ENCODE data around the gene TDRD10.

TDRD10 gene

GRCh38 chr1:154550070-154550469 is 48.1 kb downstream of the TDRD10 start:
- Mint-ChIP-seq H3K27me3 (no peaks in the 10 kb centered on the region), H3K4me3 (no peak overlapping the region), H3K4me1 (ENCODE audit: low read depth) (peaks cover 13% of the 10 kb centered on the region), H3K36me3 (ENCODE audit: low read depth) (peaks cover 49% of the 10 kb centered on the region), H3K9me3 (no peaks in the 10 kb centered on the region), H3K27ac (no peak overlapping the region)

GRCh38 chr1:154550657-154551056 is 48.6 kb downstream of the TDRD10 start:
- Mint-ChIP-seq H3K27ac (no peak overlapping the region), H3K4me1 (ENCODE audit: low read depth) (peaks cover 16% of the 10 kb centered on the region), H3K4me3 (no peak overlapping the region), H3K36me3 (ENCODE audit: low read depth) (peaks cover 55% of the 10 kb centered on the region), H3K27me3 (no peaks in the 10 kb centered on the region), H3K9me3 (no peaks in the 10 kb centered on the region)

- no peak overlapping the region for H3K4me3 Mint-ChIP-seq
- no peak overlapping the region for H3K27ac Mint-ChIP-seq
- H3K27me3 Mint-ChIP-seq = no peaks in the 10 kb centered on the region
- H3K4me1 Mint-ChIP-seq (ENCODE audit: low read depth) = peaks cover 24% of the 10 kb centered on the region
- H3K9me3 Mint-ChIP-seq = no peaks in the 10 kb centered on the region
- peaks cover 60% of the 10 kb centered on the region for H3K36me3 Mint-ChIP-seq (ENCODE audit: low read depth)
These were observed 49.5 kb downstream of the TDRD10 start for GRCh38 chr1:154551474-154551873.

GRCh38 chr1:154552036-154552435 is 50.0 kb downstream of the TDRD10 start:
- no peak overlapping the region for H3K27ac Mint-ChIP-seq
- H3K36me3 Mint-ChIP-seq (ENCODE audit: low read depth) = peaks cover 61% of the 10 kb centered on the region

GRCh38 chr1:154553056-154554030 is 51.3 kb downstream of the TDRD10 start:
- Mint-ChIP-seq H3K4me3 (no peak overlapping the region), H3K36me3 (ENCODE audit: low read depth) (peaks cover 70% of the 10 kb centered on the region), H3K9me3 (no peaks in the 10 kb centered on the region), H3K27me3 (no peaks in the 10 kb centered on the region), H3K4me1 (ENCODE audit: low read depth) (peaks cover 39% of the 10 kb centered on the region), H3K27ac (no peak overlapping the region)

More at GRCh38 chr1:154552036-154552435, 50.0 kb downstream of the TDRD10 start:
- Mint-ChIP-seq H3K27me3 (no peaks in the 10 kb centered on the region), H3K9me3 (no peaks in the 10 kb centered on the region), H3K4me1 (ENCODE audit: low read depth) (peaks cover 30% of the 10 kb centered on the region), H3K4me3 (no peak overlapping the region)

GRCh38 chr1:154556422-154556821 is 54.4 kb downstream of the TDRD10 start:
- Mint-ChIP-seq H3K27me3 (no peaks in the 10 kb centered on the region), H3K36me3 (ENCODE audit: low read depth) (peaks cover 48% of the 10 kb centered on the region), H3K4me3 (peak overlapping the region; percentile 92), H3K4me1 (ENCODE audit: low read depth) (peaks cover 40% of the 10 kb centered on the region), H3K9me3 (no peaks in the 10 kb centered on the region), H3K27ac (peak overlapping the region; percentile 91)

- H3K4me3 Mint-ChIP-seq = peak overlapping the region; percentile 92
- H3K27ac Mint-ChIP-seq = peak overlapping the region; percentile 91
- peaks cover 45% of the 10 kb centered on the region for H3K36me3 Mint-ChIP-seq (ENCODE audit: low read depth)
- H3K4me1 Mint-ChIP-seq (ENCODE audit: low read depth) = peaks cover 40% of the 10 kb centered on the region
- no peaks in the 10 kb centered on the region for H3K27me3 Mint-ChIP-seq
- no peaks in the 10 kb centered on the region for H3K9me3 Mint-ChIP-seq
These were observed 55.4 kb downstream of the TDRD10 start for GRCh38 chr1:154557248-154557938.

GRCh38 chr1:154557939-154558719 is 56.1 kb downstream of the TDRD10 start, which contains the start of gene UBE2Q1:
Gene UBE2Q1 (minus strand): TSS chr1:154558662. CDS start chr1:154558553, 109 bp downstream.
- no peaks in the 10 kb centered on the region for H3K27me3 Mint-ChIP-seq
- H3K9me3 Mint-ChIP-seq = no peaks in the 10 kb centered on the region
- H3K36me3 Mint-ChIP-seq (ENCODE audit: low read depth) = peaks cover 38% of the 10 kb centered on the region
- H3K27ac Mint-ChIP-seq = peak within 1 kb of the TSS; percentile 97
- peaks cover 37% of the 10 kb centered on the region for H3K4me1 Mint-ChIP-seq (ENCODE audit: low read depth)
- H3K4me3 Mint-ChIP-seq = peak within 1 kb of the TSS; percentile 96

- Mint-ChIP-seq H3K36me3 (ENCODE audit: low read depth) (peaks cover 31% of the 10 kb centered on the region), H3K9me3 (no peaks in the 10 kb centered on the region)
These were observed 56.9 kb downstream of the TDRD10 start for GRCh38 chr1:154558720-154559465.

GRCh38 chr1:154559466-154560044 is 57.5 kb downstream of the TDRD10 start:
- no peaks in the 10 kb centered on the region for H3K27me3 Mint-ChIP-seq
- H3K9me3 Mint-ChIP-seq = no peaks in the 10 kb centered on the region
- H3K4me3 Mint-ChIP-seq = peak overlapping the region; percentile 96
- H3K4me1 Mint-ChIP-seq (ENCODE audit: low read depth) = peaks cover 34% of the 10 kb centered on the region
- peak overlapping the region; percentile 97 for H3K27ac Mint-ChIP-seq
- peaks cover 26% of the 10 kb centered on the region for H3K36me3 Mint-ChIP-seq (ENCODE audit: low read depth)

More at GRCh38 chr1:154558720-154559465, 56.9 kb downstream of the TDRD10 start:
- H3K4me1 Mint-ChIP-seq (ENCODE audit: low read depth) = peaks cover 34% of the 10 kb centered on the region
- H3K27me3 Mint-ChIP-seq = no peaks in the 10 kb centered on the region
- H3K27ac Mint-ChIP-seq = peak overlapping the region; percentile 97
- H3K4me3 Mint-ChIP-seq = peak overlapping the region; percentile 96

- H3K4me1 Mint-ChIP-seq (ENCODE audit: low read depth) = peaks cover 4% of the 10 kb centered on the region
- no peaks in the 10 kb centered on the region for H3K9me3 Mint-ChIP-seq
- H3K4me3 Mint-ChIP-seq = no peak overlapping the region
- H3K27ac Mint-ChIP-seq = no peak overlapping the region
- no peaks in the 10 kb centered on the region for H3K36me3 Mint-ChIP-seq (ENCODE audit: low read depth)
- H3K27me3 Mint-ChIP-seq = peaks cover 30% of the 10 kb centered on the region
These were observed 63.9 kb downstream of the TDRD10 start for GRCh38 chr1:154565876-154566275.

GRCh38 chr1:154567386-154568156 is 65.6 kb downstream of the TDRD10 start, which contains the start of gene CHRNB2:
Gene CHRNB2 (plus strand): TSS chr1:154567778. CDS start chr1:154568045, 267 bp downstream.
- Mint-ChIP-seq H3K27ac (no peak within 1 kb of the TSS), H3K9me3 (no peaks in the 10 kb centered on the region), H3K36me3 (ENCODE audit: low read depth) (no peaks in the 10 kb centered on the region), H3K4me1 (ENCODE audit: low read depth) (peaks cover 4% of the 10 kb centered on the region), H3K27me3 (peaks cover 30% of the 10 kb centered on the region), H3K4me3 (peak within 1 kb of the TSS; percentile 42)

Measured in stimulated activated naive CD8-positive, alpha-beta T cell treated with anti-CD3 and anti-CD28 coated beads, Interleukin-15, Interleukin-2, amounts not matched to agents 100 ng/mL and 50 ng/mL, for 24 hours (primary cell).